CD8-positive, alpha-beta memory T cell (primary cell): ENCODE measurements around the gene ACSF2. TPM values are rescaled to one million over a fixed set of nuclear protein-coding genes. Genes with fewer than 3 reads are reported as not detected.

Experiments
- CTCF ChIA-PET: fragments of 350-600 bp; sonication (Branson Sonifier 250); formaldehyde crosslinking; loops from one replicate; lab custom pipeline; 2021; ENCODE audit warnings: antibody characterized with exemption; lab: Charles Lee
- POLR2A ChIA-PET: fragments of 350-600 bp; sonication (Branson Sonifier 250); formaldehyde crosslinking; loops from one replicate; lab custom pipeline; 2021; ENCODE audit warnings: antibody characterized with exemption; lab: Charles Lee
- DNase-seq, 5 donors: peaks; one replicate each; pipeline versions ENCODE4 v3.0.0 to v3.0.0-alpha.2; 2020 to 2022; ENCODE audit warnings: mixed read lengths in 1 of 5
- H3K27ac ChIP-seq: one replicate; pipeline ENCODE4 v1.7.0; 2013; ENCODE audit warnings: low read depth, mild to moderate bottlenecking, low read length, moderate library complexity
- H3K27me3 ChIP-seq: 2 replicates; pipeline ENCODE4 v1.7.0; 2013; ENCODE audit warnings: low read length, mild to moderate bottlenecking; ENCODE audit not compliant: insufficient read depth, poor library complexity, severe bottlenecking
- H3K36me3 ChIP-seq: 2 replicates; pipeline ENCODE4 v1.7.0; 2013; ENCODE audit warnings: mild to moderate bottlenecking, low read length, moderate library complexity; ENCODE audit not compliant: insufficient read depth
- H3K4me1 ChIP-seq: 2 replicates; pipeline ENCODE4 v1.7.0; 2013; ENCODE audit warnings: mild to moderate bottlenecking, low read length, moderate library complexity; ENCODE audit not compliant: insufficient read depth
- H3K4me3 ChIP-seq: 2 replicates; pipeline ENCODE4 v1.7.0; 2013; ENCODE audit warnings: mild to moderate bottlenecking, low read length
- H3K9me3 ChIP-seq: 2 replicates; pipeline ENCODE4 v1.7.0; 2013; ENCODE audit warnings: mild to moderate bottlenecking, low read length
- H3K27ac Mint-ChIP-seq, 8 donors: one replicate each; pipeline ENCODE4 v1.8.0; 2020 to 2021; ENCODE audit warnings: mixed read lengths in 8 of 8, mild to moderate bottlenecking in 6 of 8, inconsistent platforms in 3 of 8, moderate library complexity in 3 of 8
- H3K27me3 Mint-ChIP-seq, 2 donors: one replicate each; pipeline ENCODE4 v1.8.0; 2020 to 2021; ENCODE audit warnings: mixed read lengths in 2 of 2, mild to moderate bottlenecking in 1 of 2, moderate library complexity in 1 of 2
- H3K36me3 Mint-ChIP-seq, 3 donors: one replicate each; pipeline ENCODE4 v1.8.0; 2020 to 2021; ENCODE audit warnings: mixed read lengths in 3 of 3, inconsistent platforms in 1 of 3, mild to moderate bottlenecking in 1 of 3
- H3K4me1 Mint-ChIP-seq, 3 donors: one replicate each; pipeline ENCODE4 v1.8.0; 2020 to 2021; ENCODE audit warnings: mixed read lengths in 3 of 3, inconsistent platforms in 1 of 3, mild to moderate bottlenecking in 1 of 3
- H3K4me3 Mint-ChIP-seq, 7 donors: one replicate each; pipeline ENCODE4 v1.8.0; 2020 to 2021; ENCODE audit warnings: mixed read lengths in 7 of 7, mild to moderate bottlenecking in 6 of 7, moderate library complexity in 4 of 7, inconsistent platforms in 2 of 7
- H3K9me3 Mint-ChIP-seq, 5 donors: one replicate each; pipeline ENCODE4 v1.8.0; 2020 to 2022; ENCODE audit warnings: mixed read lengths in 5 of 5, mild to moderate bottlenecking in 3 of 5, moderate library complexity in 2 of 5, inconsistent platforms in 1 of 5
- polyA plus RNA-seq: library from polyadenylated mRNA; unstranded; fragments of 300-500 nt; fragmentation: Illumina TruSeq; gene quantifications from one replicate; pipeline ENCODE4 v1.2.3, GENCODE V29; 2021
- total RNA-seq, 2 experiments: library from RNA; stranded (reverse); gene quantifications; one replicate each; pipeline ENCODE4 v1.2.3, GENCODE V29; 2021

The ACSF2 gene
- total and polyA plus RNA-seq, 3 experiments from 2014 or later, result 3.1 to 14.8 (median 12.4) TPM

GRCh38 chr17:50457621-50458020, 31.6 kb downstream of the ACSF2 start:
- Mint-ChIP-seq H3K27me3 (no peaks in the 10 kb centered on the region), H3K4me3 (no peak overlapping the region), H3K36me3 (peaks cover 0 to 8% (median 0%) of the 10 kb centered on the region in 3 donors), H3K27ac (no peak overlapping the region), H3K9me3 (no peaks in the 10 kb centered on the region), H3K4me1 (no peaks in the 10 kb centered on the region)
- Histone ChIP-seq H3K9me3 (no peaks in the 10 kb centered on the region), H3K4me3 (no peak overlapping the region), H3K27ac (no peak overlapping the region), H3K4me1 (no peaks in the 10 kb centered on the region), H3K36me3 (no peaks in the 10 kb centered on the region), H3K27me3 (no peaks in the 10 kb centered on the region)
- ChIA-PET CTCF (no interaction called here), POLR2A (no interaction called here)
- no peak for DNase-seq

GRCh38 chr17:50458270-50458669, 32.3 kb downstream of the ACSF2 start:
- POLR2A ChIA-PET, result no interaction called here
- no peak overlapping the region for H3K4me3 Mint-ChIP-seq
- no peaks in the 10 kb centered on the region for H3K4me1 ChIP-seq
- H3K4me1 Mint-ChIP-seq, result no peaks in the 10 kb centered on the region
- no peak for DNase-seq
- H3K27ac Mint-ChIP-seq, result peak overlapping the region in 1 of 8 donors; percentile 55
- H3K4me3 ChIP-seq, result no peak overlapping the region
- peaks cover 0 to 8% (median 0%) of the 10 kb centered on the region in 3 donors for H3K36me3 Mint-ChIP-seq
- CTCF ChIA-PET, result no interaction called here
- H3K9me3 ChIP-seq, result no peaks in the 10 kb centered on the region
- no peaks in the 10 kb centered on the region for H3K9me3 Mint-ChIP-seq
- H3K36me3 ChIP-seq, result no peaks in the 10 kb centered on the region
- no peaks in the 10 kb centered on the region for H3K27me3 Mint-ChIP-seq
- H3K27me3 ChIP-seq, result no peaks in the 10 kb centered on the region
- no peak overlapping the region for H3K27ac ChIP-seq

- POLR2A ChIA-PET, result no interaction called here
- no peaks in the 10 kb centered on the region for H3K36me3 ChIP-seq
- H3K27me3 Mint-ChIP-seq, result no peaks in the 10 kb centered on the region
Measured at GRCh38 chr17:50458701-50459676, 33.0 kb downstream of the ACSF2 start.

GRCh38 chr17:50459756-50460155, 33.7 kb downstream of the ACSF2 start:
- Mint-ChIP-seq H3K27me3 (no peaks in the 10 kb centered on the region), H3K36me3 (peaks cover 0 to 6% (median 0%) of the 10 kb centered on the region in 3 donors)

More at GRCh38 chr17:50458701-50459676, 33.0 kb downstream of the ACSF2 start:
- Mint-ChIP-seq H3K9me3 (no peaks in the 10 kb centered on the region), H3K4me3 (no peak overlapping the region), H3K27ac (no peak overlapping the region), H3K4me1 (no peaks in the 10 kb centered on the region), H3K36me3 (peaks cover 0 to 6% (median 0%) of the 10 kb centered on the region in 3 donors)
- CTCF ChIA-PET, result interaction anchor here (2.3 kb wide), 1 partner anchor 20 kb away, joined by 6 read pairs; the partner anchor contains the start of gene RSAD1
- Histone ChIP-seq H3K27me3 (no peaks in the 10 kb centered on the region), H3K4me1 (no peaks in the 10 kb centered on the region), H3K9me3 (no peaks in the 10 kb centered on the region), H3K27ac (no peak overlapping the region), H3K4me3 (no peak overlapping the region)
- no peak for DNase-seq

GRCh38 chr17:50460831-50461526, 35.0 kb downstream of the ACSF2 start:
- H3K4me3 ChIP-seq, result no peak overlapping the region
- Mint-ChIP-seq H3K27ac (no peak overlapping the region), H3K4me3 (no peak overlapping the region), H3K27me3 (peaks cover 0 to 4% of the 10 kb centered on the region in 2 donors), H3K36me3 (peaks cover 0 to 2% (median 0%) of the 10 kb centered on the region in 3 donors), H3K9me3 (no peaks in the 10 kb centered on the region), H3K4me1 (peaks cover 0 to 4% (median 0%) of the 10 kb centered on the region in 3 donors)
- ChIA-PET POLR2A (no interaction called here), CTCF (interaction anchor here (2.3 kb wide), 1 partner anchor 18 kb away, joined by 6 read pairs; the partner anchor contains the start of gene RSAD1)
- no peak for DNase-seq
- no peaks in the 10 kb centered on the region for H3K9me3 ChIP-seq
- H3K27ac ChIP-seq, result no peak overlapping the region
- no peaks in the 10 kb centered on the region for H3K27me3 ChIP-seq
- H3K36me3 ChIP-seq, result no peaks in the 10 kb centered on the region
- no peaks in the 10 kb centered on the region for H3K4me1 ChIP-seq

More at GRCh38 chr17:50459756-50460155, 33.7 kb downstream of the ACSF2 start:
- ChIA-PET CTCF (interaction anchor here (2.3 kb wide), 1 partner anchor 19 kb away, joined by 6 read pairs; the partner anchor contains the start of gene RSAD1), POLR2A (no interaction called here)
- Mint-ChIP-seq H3K4me3 (no peak overlapping the region), H3K27ac (no peak overlapping the region), H3K9me3 (no peaks in the 10 kb centered on the region), H3K4me1 (no peaks in the 10 kb centered on the region)
- Histone ChIP-seq H3K4me1 (no peaks in the 10 kb centered on the region), H3K9me3 (no peaks in the 10 kb centered on the region), H3K36me3 (no peaks in the 10 kb centered on the region), H3K27ac (no peak overlapping the region), H3K27me3 (no peaks in the 10 kb centered on the region), H3K4me3 (no peak overlapping the region)
- no peak for DNase-seq

GRCh38 chr17:50461550-50462132, 35.6 kb downstream of the ACSF2 start:
- H3K4me1 Mint-ChIP-seq, result peaks cover 2 to 7% (median 6%) of the 10 kb centered on the region in 3 donors
- no peak overlapping the region for H3K4me3 Mint-ChIP-seq
- no peak overlapping the region for H3K27ac ChIP-seq
- no peaks in the 10 kb centered on the region for H3K36me3 ChIP-seq
- H3K4me1 ChIP-seq, result no peaks in the 10 kb centered on the region
- H3K9me3 Mint-ChIP-seq, result no peaks in the 10 kb centered on the region
- peaks cover 0 to 4% of the 10 kb centered on the region in 2 donors for H3K27me3 Mint-ChIP-seq
- no peaks in the 10 kb centered on the region for H3K9me3 ChIP-seq
- ChIA-PET CTCF (interaction anchor here (2.3 kb wide), 1 partner anchor 17 kb away, joined by 6 read pairs; the partner anchor contains the start of gene RSAD1), POLR2A (interaction anchor here (0.7 kb wide), 1 partner anchor 36 kb away, joined by 3 read pairs; no protein-coding TSS in a partner anchor)
- H3K27me3 ChIP-seq, result no peaks in the 10 kb centered on the region
- H3K27ac Mint-ChIP-seq, result no peak overlapping the region
- no peak overlapping the region for H3K4me3 ChIP-seq
- peaks cover 0 to 2% (median 0%) of the 10 kb centered on the region in 3 donors for H3K36me3 Mint-ChIP-seq
- DNase-seq, result no peak

GRCh38 chr17:50462446-50462845, 36.4 kb downstream of the ACSF2 start:
- ChIA-PET POLR2A (interaction anchor here (0.7 kb wide), 1 partner anchor 35 kb away, joined by 3 read pairs; no protein-coding TSS in a partner anchor), CTCF (no interaction called here)
- Mint-ChIP-seq H3K27me3 (peaks cover 2 to 9% of the 10 kb centered on the region in 2 donors), H3K27ac (no peak overlapping the region), H3K4me1 (peaks cover 6 to 14% (median 7%) of the 10 kb centered on the region in 3 donors), H3K4me3 (no peak overlapping the region), H3K9me3 (no peaks in the 10 kb centered on the region), H3K36me3 (peaks cover 0 to 2% (median 0%) of the 10 kb centered on the region in 3 donors)
- no peak overlapping the region for H3K27ac ChIP-seq
- no peaks in the 10 kb centered on the region for H3K27me3 ChIP-seq
- no peaks in the 10 kb centered on the region for H3K36me3 ChIP-seq
- DNase-seq, result no peak
- H3K4me3 ChIP-seq, result no peak overlapping the region
- H3K9me3 ChIP-seq, result no peaks in the 10 kb centered on the region
- no peaks in the 10 kb centered on the region for H3K4me1 ChIP-seq
